ENCODE data around the gene SPEG.

Gene SPEG

DNA sequence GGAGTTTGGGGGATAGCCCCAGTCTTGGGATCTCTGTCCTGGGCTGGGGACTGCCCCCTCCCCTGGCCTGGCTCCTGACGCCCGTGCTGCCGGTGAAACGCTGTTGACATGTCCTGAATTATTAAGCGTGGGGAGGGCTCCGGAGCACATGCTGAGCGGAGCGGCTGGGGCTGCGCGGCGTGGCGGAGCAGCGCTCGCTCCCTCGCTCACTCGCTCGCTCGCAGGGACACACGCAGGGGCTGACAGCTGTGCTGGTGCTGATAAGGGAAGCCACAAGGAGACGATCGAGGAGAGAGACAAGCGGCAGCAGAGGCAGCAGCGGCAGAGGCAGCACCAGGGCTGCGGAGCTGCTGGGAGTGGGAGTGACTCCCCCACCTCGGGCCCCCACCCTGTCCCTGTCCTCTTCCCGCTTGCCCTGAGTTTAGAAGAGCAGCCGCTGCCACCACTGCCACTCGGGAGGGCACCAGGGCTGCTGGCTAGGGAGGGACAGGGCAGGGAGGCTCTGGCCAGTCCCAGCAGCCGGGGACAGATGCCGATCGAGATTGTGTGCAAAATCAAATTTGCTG is 79.6 kb downstream of the SPEG start, which contains the start of gene ASIC4:
ASIC4 (plus strand) TSS at position 287 of the 566 bp plus-strand sequence; CDS start at position 530, 243 bp downstream.
- DNase-seq (ENCODE audit: low read depth): peak; percentile 38

GRCh38 chr2:219514836-219515235 is 80.2 kb downstream of the SPEG start:
- no peak for DNase-seq (ENCODE audit: low read depth)

DNA sequence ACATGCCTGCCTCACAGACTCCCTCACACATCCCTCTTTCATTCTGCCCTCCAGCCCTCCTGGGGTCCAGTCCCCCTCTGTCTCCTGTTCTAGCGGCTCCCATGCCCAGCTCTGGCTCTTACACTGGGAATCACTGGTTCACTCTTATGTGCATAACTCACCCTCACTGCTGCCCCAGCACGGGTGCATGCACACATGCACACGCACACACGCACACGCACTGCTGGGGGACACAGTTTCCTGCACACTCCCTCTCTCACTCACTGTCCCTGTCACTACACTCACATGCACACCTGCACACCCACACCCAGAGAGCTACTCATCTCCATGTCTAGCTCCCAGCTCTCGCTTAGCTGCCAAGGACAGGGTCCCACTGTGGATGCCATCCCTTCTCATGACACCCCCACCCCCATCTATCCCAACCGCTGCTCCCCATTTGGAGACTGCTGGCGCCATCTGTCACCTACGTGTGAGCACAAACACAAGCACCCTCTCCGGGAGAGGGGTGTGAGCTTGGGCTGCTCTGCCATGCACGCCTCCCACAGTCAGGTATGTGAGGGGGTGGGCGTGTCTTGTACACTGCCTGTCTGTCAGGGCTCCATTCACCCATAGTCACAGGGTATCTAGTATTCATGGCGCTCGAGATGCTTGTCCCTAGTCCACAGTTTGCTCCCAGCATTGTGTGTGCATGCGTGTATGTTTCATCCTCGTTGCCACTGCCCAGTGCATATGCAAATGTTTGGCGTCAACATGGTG is 81.4 kb downstream of the SPEG start:
- no peak for DNase-seq (ENCODE audit: low read depth)

DNA sequence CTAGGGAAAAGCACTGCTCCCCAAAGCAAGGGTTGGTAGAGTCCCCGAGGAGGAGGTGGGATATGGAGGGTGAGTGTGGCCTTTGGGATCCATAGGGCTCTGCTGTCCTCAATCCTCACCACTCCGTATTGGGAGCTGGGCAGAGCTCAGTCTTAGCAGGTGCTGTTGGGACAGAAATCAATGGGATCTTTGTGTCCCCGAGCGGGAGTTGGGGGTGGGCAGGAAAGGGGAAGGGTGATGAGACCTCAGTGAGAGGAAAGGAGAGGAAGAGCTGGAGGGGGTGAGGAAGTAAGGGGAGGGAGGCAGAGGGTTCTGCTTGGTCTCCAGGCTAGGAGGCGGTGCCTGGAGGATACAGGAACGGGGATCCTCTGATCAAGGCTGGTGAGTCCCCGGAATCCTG is 82.2 kb downstream of the SPEG start:
- no peak for DNase-seq (ENCODE audit: low read depth)

DNA sequence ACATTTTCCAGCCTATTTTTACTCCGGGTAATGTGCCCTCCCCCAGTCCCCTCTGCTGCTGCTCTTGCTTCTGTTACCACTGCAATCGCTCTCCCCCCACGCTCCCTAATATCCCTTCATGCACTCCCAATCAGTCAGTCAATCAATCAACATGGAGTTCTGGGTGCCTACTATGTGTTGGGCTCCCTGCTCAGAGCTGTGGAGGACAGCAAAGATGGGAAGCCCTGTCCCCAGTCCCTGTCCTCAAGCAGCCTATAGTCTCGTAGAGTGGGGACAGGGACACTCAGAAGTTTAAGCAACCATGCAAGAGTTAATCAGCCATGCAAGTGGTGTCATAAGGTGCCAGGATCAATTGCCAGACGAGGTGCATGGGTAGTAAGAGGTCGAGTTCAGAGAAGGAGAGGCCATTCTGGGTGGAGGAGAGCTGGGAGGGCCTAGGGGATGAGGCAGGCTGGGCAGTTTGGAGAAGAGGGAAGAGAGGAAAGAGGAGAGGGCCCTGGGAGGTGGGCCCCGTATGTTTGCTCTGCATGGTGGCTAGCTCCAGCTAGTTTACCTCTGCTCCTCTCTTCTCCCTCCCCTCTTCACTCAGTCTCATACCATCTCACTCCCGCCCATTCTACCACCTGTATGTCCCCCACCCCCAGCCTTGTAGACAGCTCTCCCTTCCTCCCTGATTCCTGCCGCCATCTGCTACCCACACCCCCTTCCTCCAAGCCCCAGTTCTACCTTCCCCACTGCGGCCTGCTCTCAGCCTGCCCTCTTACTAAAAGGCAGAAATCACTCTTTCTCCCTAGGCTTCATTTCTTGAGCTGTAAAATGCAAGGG is 83.5 kb downstream of the SPEG start:
- no peak for DNase-seq (ENCODE audit: low read depth)

- no peak for DNase-seq (ENCODE audit: low read depth)
Measured at GRCh38 chr2:219519526-219519916, 84.9 kb downstream of the SPEG start.

- DNase-seq (ENCODE audit: low read depth): peak; percentile 56
Measured at GRCh38 chr2:219520079-219520478, 85.4 kb downstream of the SPEG start.

DNA sequence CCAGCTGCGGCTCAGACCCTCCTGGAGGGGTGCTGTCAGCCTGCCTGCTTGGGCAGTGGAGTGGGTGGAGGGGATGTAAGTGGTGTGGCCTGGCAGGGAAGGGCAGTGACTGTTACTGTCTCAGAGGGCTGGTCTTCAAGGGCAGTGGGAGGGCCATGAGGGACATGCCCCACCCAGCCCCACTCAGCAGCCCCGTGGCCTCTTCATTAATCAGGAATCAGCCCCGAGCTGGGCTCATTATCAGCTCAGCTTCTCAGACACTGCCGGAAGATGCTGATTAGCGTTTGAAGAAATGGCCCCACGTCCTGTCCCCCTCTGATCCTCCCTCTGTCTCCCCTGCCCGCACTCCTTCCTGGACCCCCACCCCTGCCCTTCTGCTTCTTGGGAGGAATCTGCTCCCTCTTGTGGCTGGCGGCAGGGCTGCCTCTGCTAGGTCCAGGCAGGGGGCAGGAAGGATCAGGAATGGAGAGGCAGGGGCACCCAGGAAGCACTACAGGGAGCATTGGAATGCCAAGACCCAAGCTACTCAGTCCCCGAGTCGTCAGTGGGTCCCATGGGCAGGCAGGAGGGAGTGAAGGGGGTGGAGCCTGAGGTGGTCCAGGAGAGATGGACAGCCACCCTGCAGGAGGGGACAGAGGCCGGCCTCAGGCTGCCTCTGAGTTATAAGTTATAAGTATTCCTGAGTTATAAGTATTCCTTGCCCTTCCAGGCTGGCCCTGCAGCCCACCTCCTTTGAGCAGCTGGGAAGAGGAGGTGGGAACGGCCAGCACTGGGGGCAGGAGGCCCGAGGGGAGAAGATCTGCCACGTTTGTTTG is 86.6 kb downstream of the SPEG start:
- DNase-seq (ENCODE audit: low read depth): peak; percentile 75

DNA sequence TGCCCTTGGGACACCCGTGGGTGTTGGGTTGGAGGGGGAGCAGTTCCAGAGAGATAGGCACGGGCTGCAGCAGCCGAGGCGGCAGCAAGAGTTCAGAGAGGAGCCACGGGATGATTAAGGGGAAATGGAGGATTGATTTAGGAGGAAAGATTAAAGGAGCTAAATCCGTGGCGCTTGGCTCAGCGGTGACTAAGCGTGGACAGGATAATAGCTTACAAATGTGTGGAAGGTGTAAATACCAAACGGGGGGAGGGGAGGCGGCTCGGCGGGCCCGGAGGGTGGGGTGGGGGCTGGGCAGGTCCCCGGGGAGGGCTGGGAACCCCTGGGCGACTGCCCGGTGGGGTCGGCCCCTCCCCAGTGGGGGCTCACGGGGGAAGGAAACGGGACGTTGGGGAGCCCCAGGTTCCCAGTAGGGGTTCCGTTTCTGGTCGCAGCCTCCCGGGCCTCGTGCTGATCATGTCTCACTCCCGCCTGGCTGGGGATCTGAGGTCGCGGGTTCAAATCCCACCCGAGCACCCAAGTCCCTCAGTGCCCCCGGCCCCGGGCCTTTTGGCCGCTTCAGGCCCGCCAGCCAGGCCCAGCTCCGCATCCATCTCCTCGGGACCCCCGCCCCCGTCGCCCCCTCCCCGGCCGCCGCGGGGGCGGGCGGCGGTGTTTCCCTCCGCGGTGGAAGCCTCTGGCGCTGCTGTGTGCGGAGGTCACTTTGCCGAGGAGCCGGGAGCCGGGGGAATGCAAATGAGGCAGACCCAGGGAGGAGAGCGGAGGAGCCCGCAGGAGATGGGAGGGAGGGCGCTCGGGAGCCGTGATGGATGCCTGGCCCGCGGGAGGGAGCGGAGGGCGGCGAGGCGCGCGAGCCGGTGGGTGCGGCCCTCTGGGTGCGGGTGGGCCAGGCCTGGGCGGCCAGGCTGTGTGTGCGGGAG is 87.7 kb downstream of the SPEG start:
- DNase-seq (ENCODE audit: low read depth): peak; percentile 88

DNA sequence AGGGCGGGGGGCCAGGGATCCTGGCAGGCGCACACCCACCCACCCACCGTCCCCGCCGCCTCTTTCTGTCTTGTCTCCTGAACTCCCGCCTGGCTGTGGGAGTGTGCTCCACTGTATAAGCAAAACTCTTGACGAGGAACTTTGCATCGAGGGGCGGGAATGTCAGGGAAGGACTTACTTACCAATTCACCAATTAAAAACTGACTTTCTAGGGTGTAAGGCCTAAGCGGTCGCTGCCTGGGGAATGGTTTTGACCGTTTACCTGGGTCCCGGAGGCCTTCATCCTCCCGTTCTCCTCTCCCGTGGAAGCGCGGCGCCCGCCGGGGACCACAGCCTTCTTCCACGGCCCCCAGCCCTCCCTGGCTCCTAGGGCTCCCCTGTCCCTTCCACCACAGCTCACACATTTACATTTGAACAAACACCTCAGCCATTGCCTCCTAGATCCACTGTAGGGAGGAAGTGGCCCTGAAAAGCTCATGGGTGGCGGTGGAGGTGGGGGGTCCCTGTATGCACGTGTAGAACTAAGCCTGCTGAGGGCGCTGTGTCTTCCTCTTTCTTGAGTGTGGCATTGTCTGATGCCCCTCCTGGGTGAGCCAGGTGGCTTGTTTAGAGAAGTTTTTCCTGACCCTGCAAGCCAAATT is 88.5 kb downstream of the SPEG start:
- DNase-seq (ENCODE audit: low read depth): no peak

DNA sequence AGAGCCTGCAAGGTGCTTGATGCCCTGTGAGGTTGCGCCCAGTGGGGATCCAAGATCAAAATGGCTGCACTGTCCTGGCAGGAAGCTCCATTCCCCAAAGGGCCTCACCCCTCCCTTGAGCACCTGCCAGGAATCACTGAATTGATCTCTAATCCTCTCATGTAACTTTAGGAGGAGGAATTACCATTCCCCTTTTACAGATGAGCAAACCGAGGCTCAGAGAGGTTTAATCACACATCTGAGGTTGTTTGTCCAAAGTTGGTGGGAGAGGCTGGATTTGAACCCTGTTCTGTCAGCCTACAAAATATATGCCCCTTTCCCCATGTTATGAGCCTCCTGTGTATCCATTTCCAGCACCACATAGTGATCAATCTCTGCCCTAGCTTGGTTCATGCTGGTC is 90.2 kb downstream of the SPEG start:
- DNase-seq (ENCODE audit: low read depth): no peak

GRCh38 chr2:219525533-219526232 is 91.0 kb downstream of the SPEG start:
- no peak for DNase-seq (ENCODE audit: low read depth)

DNA sequence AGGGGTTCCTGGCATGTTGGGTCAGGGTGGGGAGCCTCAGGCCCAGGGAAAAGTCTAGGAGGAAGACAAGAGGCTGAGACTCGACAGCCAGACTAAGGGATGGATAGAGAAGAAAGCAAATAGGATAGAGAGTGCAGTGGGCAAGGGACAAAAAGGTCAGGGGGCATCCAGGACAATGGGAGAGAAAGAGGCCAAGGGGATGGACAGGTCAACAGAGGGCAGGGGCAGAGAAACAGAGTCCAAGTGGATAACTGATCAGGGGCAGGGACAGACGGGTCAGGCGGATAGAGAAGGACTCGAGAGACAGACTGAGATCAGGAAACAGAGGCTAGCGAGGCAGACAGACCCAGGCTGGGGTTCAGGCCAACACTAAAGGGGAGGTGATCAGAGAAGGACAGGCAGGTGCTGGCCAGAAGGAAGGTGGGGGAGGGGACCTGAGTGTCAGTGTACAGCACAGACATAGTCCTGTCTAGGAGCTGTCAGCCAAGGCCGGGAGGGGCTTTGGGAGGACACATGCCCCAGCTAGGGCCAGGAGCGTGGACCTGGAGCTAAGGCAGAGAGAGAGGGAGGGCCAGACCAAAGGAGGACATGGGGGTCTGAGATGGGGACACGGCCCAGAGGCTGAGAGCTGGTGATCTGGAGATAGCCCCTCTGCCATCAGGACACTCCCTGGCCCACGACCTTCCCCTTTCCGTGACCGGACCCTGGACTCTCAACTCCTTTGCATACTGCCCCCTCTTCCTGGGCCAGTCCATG is 91.9 kb downstream of the SPEG start:
- DNase-seq (ENCODE audit: low read depth): no peak

- no peak for DNase-seq (ENCODE audit: low read depth)
Measured at GRCh38 chr2:219527076-219527394, 92.4 kb downstream of the SPEG start.

GRCh38 chr2:219527472-219527871 is 92.8 kb downstream of the SPEG start:
- no peak for DNase-seq (ENCODE audit: low read depth)

GRCh38 chr2:219530048-219530963 is 95.7 kb downstream of the SPEG start:
- DNase-seq (ENCODE audit: low read depth): peak; percentile 86

- DNase-seq (ENCODE audit: low read depth): no peak
Measured at GRCh38 chr2:219531639-219532377, 97.2 kb downstream of the SPEG start.

- no peak for DNase-seq (ENCODE audit: low read depth)
Measured at GRCh38 chr2:219532378-219532649, 97.7 kb downstream of the SPEG start.
